Measurements from ENCODE around the gene TPD52L3. TPM values are rescaled to one million over a fixed set of nuclear protein-coding genes. Genes with fewer than 3 reads are reported as not detected.

Gene TPD52L3
- total and polyA plus RNA-seq, 2 of the 4 experiments (the other 2 are of a cell fraction): not detected

DNA sequence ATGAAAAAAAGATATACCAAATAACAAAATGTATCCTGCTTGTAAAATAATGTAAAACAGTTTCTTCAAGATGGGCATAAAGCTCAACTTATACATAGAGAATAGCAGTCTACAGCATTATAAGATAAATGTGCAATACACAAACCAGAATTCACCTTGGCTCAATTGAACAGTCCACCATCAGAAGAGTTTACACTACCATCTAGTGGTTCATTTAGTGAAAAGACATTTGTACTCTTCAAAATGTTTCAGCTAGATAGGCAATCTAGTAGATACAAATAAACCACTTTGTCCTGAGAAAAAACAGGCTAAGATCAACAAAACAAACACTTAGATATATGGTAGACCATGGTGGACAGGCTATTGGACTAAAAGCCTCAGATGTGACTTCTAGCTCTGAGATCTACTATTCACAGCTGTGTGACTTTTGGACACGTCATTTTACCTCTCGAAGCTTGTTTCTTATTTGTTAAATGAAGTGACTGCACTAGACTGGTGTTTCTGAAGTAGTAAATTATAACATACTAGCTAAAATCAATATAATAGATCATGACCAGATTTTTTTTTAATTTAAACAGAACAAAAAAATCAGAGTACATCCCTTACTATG lies 22.1 kb upstream of the TPD52L3 start:
- BruUV-seq (replicated peaks): no TSS peak
- CTCF ChIA-PET: interaction anchor here (0.6 to 2.1 kb wide), 12 partner anchors 8 to 448 kb away, joined by 3 to 15 read pairs (median 4); no protein-coding TSS in a partner anchor
- POLR2A ChIA-PET (ENCODE audit: unreplicated experiment): no interaction called here
- Histone ChIP-seq H2BK15ac (ENCODE audit: low read depth, low read length) (no peak overlapping the region), H4K20me1 (ENCODE audit: insufficient read depth, low read length) (no peaks in the 10 kb centered on the region), H3K9me3 (ENCODE audit: control insufficient read depth, insufficient read depth, low read length) (no peaks in the 10 kb centered on the region), H3K4me3 (ENCODE audit: insufficient read depth, low read depth, low read length) (no peak overlapping the region), H3K36me3 (ENCODE audit: control insufficient read depth, insufficient read depth, low read length) (no peaks in the 10 kb centered on the region), H2AFZ (replicated peaks; ENCODE audit: low read length, poor library complexity) (no peak overlapping the region), H3K14ac (replicated peaks; ENCODE audit: low read depth, low read length) (no peak overlapping the region), H2BK20ac (ENCODE audit: low read depth, low read length) (no peak overlapping the region), H3K27ac (ENCODE audit: insufficient read depth, low read length) (no peak overlapping the region), H3K9ac (ENCODE audit: low read depth, low read length) (no peak overlapping the region), H3K56ac (ENCODE audit: extremely low read depth, insufficient read depth, low read length) (no peak overlapping the region), H3K4me2 (ENCODE audit: low read depth, low read length) (no peak overlapping the region), H2AK9ac (replicated peaks; ENCODE audit: low read depth, low read length, poor library complexity) (no peak overlapping the region), H3K4me1 (ENCODE audit: control insufficient read depth, insufficient read depth, low read length) (no peaks in the 10 kb centered on the region), H3K18ac (ENCODE audit: low read depth, low read length) (no peak overlapping the region), H3K4ac (ENCODE audit: low read depth, low read length) (no peak overlapping the region), H2BK120ac (ENCODE audit: low read depth, low read length) (no peak overlapping the region), H3K9me1 (ENCODE audit: insufficient read depth, low read length) (no peaks in the 10 kb centered on the region), H3K23ac (ENCODE audit: low read depth, low read length) (no peak overlapping the region), H3K79me1 (ENCODE audit: low read depth in 1 of 2, low read length in 2 of 2) (no peaks in the 10 kb centered on the region), H3K27me3 (ENCODE audit: control insufficient read depth, insufficient read depth, low read length) (peaks cover 2% of the 10 kb centered on the region; the same call in 1 of the 2 replicates), H4K91ac (ENCODE audit: insufficient read depth, low read depth, low read length) (no peak overlapping the region), H2AK5ac (ENCODE audit: low read depth, low read length) (no peak overlapping the region), H4K8ac (ENCODE audit: low read depth in 2 of 2, low read length in 2 of 2) (no peak overlapping the region), H4K5ac (ENCODE audit: low read depth, low read length) (no peak overlapping the region), H2BK5ac (ENCODE audit: low read depth, low read length, poor library complexity, severe bottlenecking) (no peak overlapping the region)
- peak; percentile 50 for DNase-seq
- no CpG with 5 or more reads among the region's 2 CpGs for WGBS, 2 experiments (ENCODE audit: extremely low coverage in 2 of 2, insufficient read length in 1 of 2)
- TF ChIP-seq CTCF (conservative IDR thresholded peaks at IDR 0.05; ENCODE audit: low read depth, low read length) (peak; percentile 61), CHD1 (IDR thresholded peaks at IDR 0.05; ENCODE audit: low read depth, low read length) (no peak), SMC3 (IDR thresholded peaks at IDR 0.05; ENCODE audit: low read depth, low read length) (peak; percentile 64), RAD21 (IDR thresholded peaks at IDR 0.05; ENCODE audit: low read length) (peak; percentile 69)
- TF ChIP-seq, protein P1, sequence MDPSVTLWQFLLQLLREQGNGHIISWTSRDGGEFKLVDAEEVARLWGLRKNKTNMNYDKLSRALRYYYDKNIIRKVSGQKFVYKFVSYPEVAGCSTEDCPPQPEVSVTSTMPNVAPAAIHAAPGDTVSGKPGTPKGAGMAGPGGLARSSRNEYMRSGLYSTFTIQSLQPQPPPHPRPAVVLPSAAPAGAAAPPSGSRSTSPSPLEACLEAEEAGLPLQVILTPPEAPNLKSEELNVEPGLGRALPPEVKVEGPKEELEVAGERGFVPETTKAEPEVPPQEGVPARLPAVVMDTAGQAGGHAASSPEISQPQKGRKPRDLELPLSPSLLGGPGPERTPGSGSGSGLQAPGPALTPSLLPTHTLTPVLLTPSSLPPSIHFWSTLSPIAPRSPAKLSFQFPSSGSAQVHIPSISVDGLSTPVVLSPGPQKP (IDR thresholded peaks at IDR 0.05; ENCODE audit: borderline replicate concordance, low read depth, low read length): no peak
- ATAC-seq (ENCODE audit: low read depth): peak; percentile 78
- in situ Hi-C loops (cut with MboI; ENCODE audit: low sequenced_read_pairs) (loop anchor here (5.0 to 10.0 kb wide), 2 partner anchors 254 to 421 kb away; no protein-coding TSS in a partner anchor), dilution Hi-C loops (cut with HindIII; ENCODE audit: low sequenced_read_pairs, unreplicated experiment) (no loop called here), intact Hi-C loops (cut with micrococcal nuclease) (loop anchor here (1.0 to 10.0 kb wide), 4 partner anchors 109 to 511 kb away; no protein-coding TSS in a partner anchor)

All from IMR-90 (cell line).